Stimulated activated naive CD4-positive, alpha-beta T cell treated with Interleukin-2 at 50 U/mL for 16 hours (primary cell): ENCODE results near the gene PATJ.
"Not testable (repeated sequence)": the region's sequence is repeated elsewhere in the genome, so short reads cannot be mapped to it uniquely, and the experiment has no call there.

ENCODE experiments used
- DNase-seq: peaks from one replicate; lab custom pipeline; 2025; lab: John Stamatoyannopoulos, UW

Gene PATJ

GRCh38 chr1:61748566-61748965 lies 6.3 kb downstream of the PATJ start:
- DNase-seq: no peak

DNA sequence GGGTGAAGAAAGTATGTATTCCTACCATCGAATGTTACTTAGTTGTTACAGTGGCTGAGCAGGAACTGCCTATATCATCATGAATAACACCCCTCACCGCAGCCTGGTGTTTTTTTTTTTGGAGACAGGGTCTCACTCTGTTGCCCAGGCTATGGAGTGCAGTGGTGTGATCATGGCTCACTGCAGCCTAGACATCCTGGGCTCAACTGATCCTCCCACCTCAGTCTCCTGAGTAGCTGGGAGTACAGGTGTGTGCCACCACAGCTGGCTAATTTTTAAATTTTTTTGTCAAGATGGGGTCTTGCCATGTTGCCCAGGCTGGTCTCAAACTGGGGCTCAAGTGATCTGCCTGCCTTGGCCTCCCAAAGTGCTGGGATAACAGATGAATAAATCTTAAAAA lies 7.3 kb downstream of the PATJ start:
- no peak for DNase-seq

DNA sequence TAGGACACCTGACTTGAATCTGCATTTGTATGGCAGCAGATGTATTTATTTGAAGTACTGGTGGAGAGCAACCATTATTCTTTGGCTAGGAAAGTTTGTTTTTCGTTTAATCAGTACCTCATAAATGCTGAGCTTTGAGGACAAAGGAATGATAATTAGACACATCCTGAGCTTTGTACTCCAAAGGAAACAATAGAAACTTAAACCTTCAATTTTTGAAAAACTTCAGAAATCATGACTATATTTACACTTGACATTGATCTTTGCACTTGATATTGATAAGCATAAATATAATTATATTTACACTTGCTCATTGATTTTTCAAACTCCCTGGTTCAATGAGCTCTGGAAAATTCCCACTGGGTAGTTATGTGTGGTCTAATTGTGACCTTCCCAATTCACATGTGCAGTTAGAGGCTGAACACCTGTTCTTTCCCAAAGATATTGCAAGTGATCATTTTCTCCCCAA lies 10.7 kb downstream of the PATJ start:
- no peak for DNase-seq

GRCh38 chr1:61753998-61754508 lies 11.8 kb downstream of the PATJ start:
- DNase-seq: no peak

DNA sequence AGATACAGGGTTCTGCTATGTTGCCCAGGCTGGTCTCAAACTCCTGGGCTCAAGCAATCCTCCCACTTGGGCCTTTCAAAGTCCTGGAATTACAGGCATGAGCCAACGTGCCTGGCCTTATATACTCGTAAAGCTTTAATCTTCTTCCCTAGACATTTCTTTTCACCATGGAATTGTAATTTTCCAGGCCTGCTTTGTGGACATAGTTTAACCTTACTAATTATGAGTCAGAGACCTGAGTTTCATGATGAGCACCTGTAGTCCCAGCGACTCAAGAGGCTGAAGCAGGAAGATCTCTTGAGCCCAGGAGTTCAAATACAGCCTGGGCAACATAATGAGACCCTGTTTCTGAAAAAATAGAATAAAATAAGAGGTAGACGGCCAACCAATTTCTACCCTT lies 12.3 kb downstream of the PATJ start:
- DNase-seq: no peak

- DNase-seq: no peak
Measured at GRCh38 chr1:61756773-61757172, 14.5 kb downstream of the PATJ start.

DNA sequence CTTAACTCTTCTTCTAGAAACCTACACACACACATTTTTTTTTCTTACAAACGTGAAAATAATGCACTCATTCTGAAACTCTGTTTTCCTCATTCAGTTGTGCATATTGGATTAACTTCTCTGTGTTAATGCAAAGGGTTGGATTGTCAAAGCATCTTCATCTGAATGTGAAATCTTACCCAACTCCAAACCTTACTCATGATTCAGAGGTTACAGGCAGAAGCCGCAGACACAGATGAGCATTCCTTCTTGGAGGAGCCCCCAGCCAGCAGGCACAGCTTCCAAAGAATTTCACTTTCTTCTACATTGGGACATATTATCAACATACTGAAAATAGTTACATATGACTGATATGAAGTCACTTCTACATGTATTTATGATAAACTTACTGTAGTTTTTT lies 15.7 kb downstream of the PATJ start:
- DNase-seq: no peak

- no peak for DNase-seq
Measured at GRCh38 chr1:61770131-61770530, 27.9 kb downstream of the PATJ start.

- DNase-seq: no peak
Measured at GRCh38 chr1:61776091-61776490, 33.8 kb downstream of the PATJ start.

GRCh38 chr1:61779231-61779630 lies 37.0 kb downstream of the PATJ start:
- no peak for DNase-seq

GRCh38 chr1:61781151-61781550 lies 38.9 kb downstream of the PATJ start:
- DNase-seq: no peak

GRCh38 chr1:61782771-61783170 lies 40.5 kb downstream of the PATJ start:
- peak; percentile 17 for DNase-seq

- no peak for DNase-seq
Measured at GRCh38 chr1:61784726-61785125, 42.4 kb downstream of the PATJ start.

DNA sequence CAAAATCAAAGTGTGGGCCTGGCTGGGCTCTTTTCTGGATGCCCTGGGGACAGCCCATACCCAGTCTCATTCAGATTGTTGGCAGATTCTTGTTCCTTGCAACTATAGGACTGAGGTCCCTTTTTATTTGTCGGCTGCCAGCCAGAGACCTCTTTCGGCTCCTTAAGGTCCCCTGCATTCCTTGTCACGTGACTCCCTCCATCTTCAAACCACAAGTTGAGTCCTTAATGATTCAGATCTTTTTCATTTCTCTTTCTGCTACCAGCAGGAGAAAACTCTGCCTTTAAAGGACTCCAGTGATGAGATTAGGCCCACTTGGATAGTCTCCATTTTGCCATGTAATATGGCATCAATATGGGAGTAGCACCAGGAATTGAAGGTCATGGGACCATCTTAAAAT lies 48.6 kb downstream of the PATJ start:
- no peak for DNase-seq

GRCh38 chr1:61797045-61797755 lies 54.9 kb downstream of the PATJ start:
- no peak for DNase-seq

- DNase-seq: not testable (repeated sequence)
Measured at GRCh38 chr1:61801047-61801446, 58.8 kb downstream of the PATJ start.

DNA sequence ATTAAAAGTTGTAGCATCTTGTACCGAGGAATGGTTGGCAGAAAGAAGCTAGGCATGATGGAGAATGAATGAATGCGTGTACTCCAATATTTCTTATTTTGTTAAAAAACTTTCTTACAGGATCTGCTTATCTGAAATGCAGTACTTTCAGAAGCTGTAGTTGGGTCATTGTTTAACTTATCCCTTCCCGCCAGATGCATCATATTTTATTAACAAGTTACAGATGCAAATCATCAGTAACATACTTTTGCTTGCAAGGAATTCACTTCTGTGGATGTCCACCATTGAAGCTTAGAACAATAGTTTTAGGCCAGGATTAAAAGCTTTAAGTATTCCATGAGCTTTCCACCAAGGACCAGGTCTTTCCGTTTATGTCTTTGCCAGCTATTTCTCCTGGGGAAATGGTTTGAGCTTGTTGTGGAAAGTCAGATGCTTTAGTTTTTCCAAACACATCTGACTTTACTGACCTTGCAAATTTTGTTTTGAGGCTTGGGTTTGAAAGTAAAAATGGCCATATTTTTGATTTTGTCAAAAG lies 65.4 kb downstream of the PATJ start:
- DNase-seq: no peak

DNA sequence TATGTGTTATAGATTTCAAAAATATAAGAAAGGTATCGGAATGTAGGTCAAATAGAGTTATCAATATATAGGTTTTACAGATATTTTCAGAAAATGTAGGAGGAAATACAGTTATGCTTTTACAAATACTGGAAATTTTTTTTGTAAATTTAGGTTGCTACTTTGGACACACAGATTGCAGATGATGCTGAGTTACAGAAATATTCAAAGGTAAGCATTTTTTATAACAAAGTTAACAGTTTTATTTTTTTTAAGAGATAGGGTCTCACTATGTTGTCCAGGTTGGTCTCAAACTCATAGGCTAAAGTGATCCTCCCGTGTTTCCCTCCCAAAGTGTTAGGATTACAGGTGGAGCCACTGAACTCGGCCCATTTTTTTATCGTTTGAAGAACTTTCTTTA lies 66.0 kb downstream of the PATJ start:
- DNase-seq: no peak

DNA sequence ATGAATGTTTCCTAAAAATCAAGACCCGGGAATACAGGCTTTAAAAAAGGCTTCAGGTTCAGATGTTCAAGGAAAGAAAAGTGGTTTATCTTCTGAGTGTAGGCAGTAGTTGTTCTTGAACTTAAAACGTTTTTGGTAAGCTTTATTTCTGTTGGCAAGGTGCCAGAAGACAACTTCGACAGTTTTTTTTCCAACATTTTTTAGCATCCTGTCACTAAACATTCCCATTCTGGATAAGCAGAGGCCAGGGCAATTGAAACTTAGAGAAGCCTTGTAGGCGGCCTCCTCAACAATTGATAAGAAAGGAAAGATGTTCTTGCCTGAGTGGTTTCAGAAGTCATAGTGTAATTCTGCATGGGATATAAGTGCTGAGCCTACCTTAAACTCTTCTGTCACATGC lies 66.7 kb downstream of the PATJ start:
- no peak for DNase-seq

GRCh38 chr1:61812916-61813315 lies 70.6 kb downstream of the PATJ start:
- DNase-seq: no peak

DNA sequence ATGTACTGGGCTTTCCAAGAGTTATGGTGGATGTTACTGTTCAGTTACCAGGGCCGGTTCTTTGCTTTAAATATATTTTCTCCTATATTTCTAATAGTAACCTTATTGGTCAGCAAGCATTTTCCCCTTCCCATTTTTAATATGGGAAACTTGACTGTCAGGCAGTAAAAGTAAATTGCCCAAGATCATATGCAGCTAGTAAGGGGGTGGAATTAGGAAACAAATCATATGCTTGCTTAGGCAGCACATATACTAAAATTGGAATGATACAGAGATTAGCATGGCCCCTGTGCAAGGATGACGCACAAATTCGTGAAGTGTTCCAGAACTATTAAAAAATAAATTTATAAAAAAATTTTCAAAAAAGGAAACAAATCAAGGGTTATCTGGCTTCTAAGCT lies 73.9 kb downstream of the PATJ start:
- DNase-seq: no peak

DNA sequence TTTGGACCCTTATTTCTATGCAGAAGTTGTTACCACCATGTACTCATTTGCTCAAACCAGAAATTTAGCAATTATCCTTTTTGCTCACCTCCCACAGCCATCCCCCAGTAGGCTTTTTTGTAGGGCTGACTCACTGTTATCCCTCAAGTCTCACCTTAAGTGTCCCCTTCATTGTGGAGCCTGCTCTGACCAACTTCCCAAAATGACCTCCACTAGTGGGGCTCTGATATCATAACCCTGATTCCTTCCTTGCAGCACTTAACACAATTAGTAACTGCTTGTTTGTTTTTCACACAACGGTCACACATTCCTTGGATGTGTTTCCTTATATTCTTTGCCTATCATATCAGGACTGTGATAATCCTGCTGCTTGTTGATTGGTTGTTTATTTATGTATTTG lies 76.7 kb downstream of the PATJ start:
- no peak for DNase-seq

- DNase-seq: no peak
Measured at GRCh38 chr1:61819421-61819820, 77.1 kb downstream of the PATJ start.

GRCh38 chr1:61825393-61825792 lies 83.1 kb downstream of the PATJ start:
- no peak for DNase-seq
